CD4-positive, alpha-beta T cell (primary cell): ENCODE results near the gene CPNE7. TPM values are rescaled to one million over a fixed set of nuclear protein-coding genes. Genes with fewer than 3 reads are reported as not detected.

ENCODE experiments used
- ATAC-seq: fragments of 200-7000 bp; cut with Tn5 transposase; one replicate; pipeline ENCODE4 v1.10.0; 2022; ENCODE audit warnings: mild to moderate bottlenecking; ENCODE audit not compliant: poor library complexity
- CTCF ChIA-PET: fragments of 350-600 bp; sonication (Branson Sonifier 250); formaldehyde crosslinking; loops from one replicate; lab custom pipeline; 2021; ENCODE audit warnings: antibody characterized with exemption, inconsistent platforms; lab: Charles Lee
- POLR2A ChIA-PET: fragments of 350-600 bp; sonication (Branson Sonifier 250); formaldehyde crosslinking; loops from one replicate; lab custom pipeline; 2021; ENCODE audit warnings: antibody characterized with exemption, inconsistent platforms; lab: Charles Lee
- DNase-seq, 14 experiments: peaks; one replicate each; pipeline ENCODE4 v3.0.0-alpha.2; 2013 to 2020; ENCODE audit warnings: mixed read lengths in 2 of 14
- H3K27ac ChIP-seq, 2 donors: one replicate each; pipeline versions ENCODE4 v1.5.1 to v1.7.0; 2013; ENCODE audit warnings: low read length in 2 of 2, low read depth in 1 of 2, mild to moderate bottlenecking in 1 of 2
- H3K27me3 ChIP-seq, 2 experiments: 1 replicate in 1 of 2; 2 replicates in 1 of 2; pipeline versions ENCODE4 v1.6.1 to v1.7.0; 2013; ENCODE audit warnings: low read length in 2 of 2, control low read depth in 1 of 2, mild to moderate bottlenecking in 1 of 2, moderate library complexity in 1 of 2; ENCODE audit not compliant: insufficient read depth in 2 of 2, control insufficient read depth in 1 of 2
- H3K36me3 ChIP-seq: one replicate; pipeline ENCODE4 v1.6.1; 2013; ENCODE audit warnings: low read length, control low read depth; ENCODE audit not compliant: insufficient read depth
- H3K4me1 ChIP-seq: one replicate; pipeline ENCODE4 v1.6.1; 2013; ENCODE audit warnings: low read length, control low read depth; ENCODE audit not compliant: insufficient read depth
- H3K4me3 ChIP-seq: one replicate; pipeline ENCODE4 v1.5.1; 2013; ENCODE audit warnings: mild to moderate bottlenecking, low read length, moderate library complexity
- H3K9me3 ChIP-seq, 2 experiments: 1 replicate in 1 of 2; 2 replicates in 1 of 2; pipeline versions ENCODE4 v1.6.1 to v1.7.0; 2013; ENCODE audit warnings: low read length in 2 of 2, mild to moderate bottlenecking in 2 of 2, control low read depth in 1 of 2, moderate library complexity in 1 of 2; ENCODE audit not compliant: control insufficient read depth in 1 of 2, insufficient read depth in 1 of 2
- H3K27ac Mint-ChIP-seq: one replicate; pipeline ENCODE4 v1.8.0; 2020; ENCODE audit warnings: mixed read lengths
- H3K27me3 Mint-ChIP-seq: one replicate; pipeline ENCODE4 v1.8.0; 2021; ENCODE audit warnings: mixed read lengths
- H3K36me3 Mint-ChIP-seq: one replicate; pipeline ENCODE4 v1.8.0; 2021; ENCODE audit warnings: low read depth, mixed read lengths
- H3K4me1 Mint-ChIP-seq: one replicate; pipeline ENCODE4 v1.8.0; 2021; ENCODE audit warnings: low read depth, mixed read lengths
- H3K4me3 Mint-ChIP-seq: one replicate; pipeline ENCODE4 v1.8.0; 2020; ENCODE audit warnings: mild to moderate bottlenecking, mixed read lengths
- H3K9me3 Mint-ChIP-seq: one replicate; pipeline ENCODE4 v1.8.0; 2020; ENCODE audit warnings: mixed read lengths
- intact Hi-C, 2 experiments: fragments of 100-400 bp; cut with DNase I in 1 of 2; cut with micrococcal nuclease in 1 of 2; formaldehyde crosslinking; loops; one replicate each; pipeline versions ENCODE4 v1.15.1 to v1.9.0; 2023 to 2025; cut with DNase I, micrococcal nuclease
- total RNA-seq, 174 experiments: library from RNA in 2 of 174; stranded (reverse) in 2 of 174; gene quantifications; one replicate each; pipeline ENCODE4 v1.2.3 and lab custom pipeline; 2021 to 2026
- TF ChIP-seq, protein P1 (sequence below): fragments of 200-600 bp; IDR thresholded peaks from one replicate; pipeline ENCODE4 v1.8.0; 2022; ENCODE audit warnings: antibody characterized with exemption, mild to moderate bottlenecking

Gene CPNE7
- total RNA-seq, 2 experiments from 2014 or later: 1.0 to 1.3 TPM

GRCh38 chr16:89581861-89582563, 6.5 kb downstream of the CPNE7 start:
- Histone ChIP-seq H3K27me3 (no peaks in the 10 kb centered on the region), H3K4me1 (no peaks in the 10 kb centered on the region), H3K9me3 (no peaks in the 10 kb centered on the region), H3K27ac (no peak overlapping the region), H3K36me3 (no peaks in the 10 kb centered on the region), H3K4me3 (no peak overlapping the region)
- no peak overlapping the region for H3K4me3 Mint-ChIP-seq
- H3K4me1 Mint-ChIP-seq: no peaks in the 10 kb centered on the region
- no peaks in the 10 kb centered on the region for H3K9me3 Mint-ChIP-seq
- peaks cover 4% of the 10 kb centered on the region for H3K27me3 Mint-ChIP-seq
- TF ChIP-seq, protein P1, sequence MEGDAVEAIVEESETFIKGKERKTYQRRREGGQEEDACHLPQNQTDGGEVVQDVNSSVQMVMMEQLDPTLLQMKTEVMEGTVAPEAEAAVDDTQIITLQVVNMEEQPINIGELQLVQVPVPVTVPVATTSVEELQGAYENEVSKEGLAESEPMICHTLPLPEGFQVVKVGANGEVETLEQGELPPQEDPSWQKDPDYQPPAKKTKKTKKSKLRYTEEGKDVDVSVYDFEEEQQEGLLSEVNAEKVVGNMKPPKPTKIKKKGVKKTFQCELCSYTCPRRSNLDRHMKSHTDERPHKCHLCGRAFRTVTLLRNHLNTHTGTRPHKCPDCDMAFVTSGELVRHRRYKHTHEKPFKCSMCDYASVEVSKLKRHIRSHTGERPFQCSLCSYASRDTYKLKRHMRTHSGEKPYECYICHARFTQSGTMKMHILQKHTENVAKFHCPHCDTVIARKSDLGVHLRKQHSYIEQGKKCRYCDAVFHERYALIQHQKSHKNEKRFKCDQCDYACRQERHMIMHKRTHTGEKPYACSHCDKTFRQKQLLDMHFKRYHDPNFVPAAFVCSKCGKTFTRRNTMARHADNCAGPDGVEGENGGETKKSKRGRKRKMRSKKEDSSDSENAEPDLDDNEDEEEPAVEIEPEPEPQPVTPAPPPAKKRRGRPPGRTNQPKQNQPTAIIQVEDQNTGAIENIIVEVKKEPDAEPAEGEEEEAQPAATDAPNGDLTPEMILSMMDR: no peak
- no peak for ATAC-seq
- H3K36me3 Mint-ChIP-seq: no peaks in the 10 kb centered on the region
- no peak overlapping the region for H3K27ac Mint-ChIP-seq
- POLR2A ChIA-PET: no interaction called here
- CTCF ChIA-PET: no interaction called here
- no peak for DNase-seq
- intact Hi-C loops: no loop called here

DNA sequence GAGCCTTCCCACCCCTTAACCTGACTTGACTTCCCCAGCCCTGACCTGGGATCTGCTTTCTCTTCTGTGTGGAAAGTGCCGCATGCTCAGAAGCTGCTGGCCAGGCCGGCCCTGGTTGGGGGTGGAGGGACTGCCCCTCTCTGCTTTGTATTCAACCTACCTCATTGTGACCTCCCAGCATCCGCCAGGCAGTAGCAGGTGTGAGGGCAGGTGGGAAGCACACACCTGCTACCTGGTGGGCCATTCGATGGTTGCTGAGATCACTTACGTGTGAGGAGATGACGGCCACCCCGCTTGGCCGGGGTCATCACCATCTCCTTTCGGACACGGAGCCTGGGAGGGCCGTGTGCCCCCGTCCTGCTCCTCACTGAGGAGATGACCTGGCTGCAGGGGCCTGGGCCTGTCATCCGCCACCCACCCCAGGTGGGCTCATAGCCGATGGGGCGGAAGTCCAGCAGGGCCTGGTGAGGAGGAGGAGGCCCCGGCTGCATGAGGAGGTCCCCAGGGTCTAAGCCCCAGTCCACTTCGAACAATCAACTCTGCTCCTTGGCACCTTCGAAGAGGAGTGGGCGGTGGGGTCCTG, 7.1 kb downstream of the CPNE7 start:
- H3K4me3 ChIP-seq: no peak overlapping the region
- intact Hi-C loops: no loop called here
- TF ChIP-seq, protein P1: no peak
- H3K9me3 ChIP-seq: peaks cover 0 to 4% of the 10 kb centered on the region in 2 experiments
- no peak overlapping the region for H3K27ac ChIP-seq
- Mint-ChIP-seq H3K36me3 (no peaks in the 10 kb centered on the region), H3K4me3 (no peak overlapping the region), H3K4me1 (no peaks in the 10 kb centered on the region), H3K27ac (no peak overlapping the region), H3K27me3 (no peaks in the 10 kb centered on the region), H3K9me3 (no peaks in the 10 kb centered on the region)
- H3K36me3 ChIP-seq: no peaks in the 10 kb centered on the region
- CTCF ChIA-PET: no interaction called here
- DNase-seq: no peak
- ATAC-seq: no peak
- no peaks in the 10 kb centered on the region for H3K27me3 ChIP-seq
- POLR2A ChIA-PET: no interaction called here
- H3K4me1 ChIP-seq: no peaks in the 10 kb centered on the region

DNA sequence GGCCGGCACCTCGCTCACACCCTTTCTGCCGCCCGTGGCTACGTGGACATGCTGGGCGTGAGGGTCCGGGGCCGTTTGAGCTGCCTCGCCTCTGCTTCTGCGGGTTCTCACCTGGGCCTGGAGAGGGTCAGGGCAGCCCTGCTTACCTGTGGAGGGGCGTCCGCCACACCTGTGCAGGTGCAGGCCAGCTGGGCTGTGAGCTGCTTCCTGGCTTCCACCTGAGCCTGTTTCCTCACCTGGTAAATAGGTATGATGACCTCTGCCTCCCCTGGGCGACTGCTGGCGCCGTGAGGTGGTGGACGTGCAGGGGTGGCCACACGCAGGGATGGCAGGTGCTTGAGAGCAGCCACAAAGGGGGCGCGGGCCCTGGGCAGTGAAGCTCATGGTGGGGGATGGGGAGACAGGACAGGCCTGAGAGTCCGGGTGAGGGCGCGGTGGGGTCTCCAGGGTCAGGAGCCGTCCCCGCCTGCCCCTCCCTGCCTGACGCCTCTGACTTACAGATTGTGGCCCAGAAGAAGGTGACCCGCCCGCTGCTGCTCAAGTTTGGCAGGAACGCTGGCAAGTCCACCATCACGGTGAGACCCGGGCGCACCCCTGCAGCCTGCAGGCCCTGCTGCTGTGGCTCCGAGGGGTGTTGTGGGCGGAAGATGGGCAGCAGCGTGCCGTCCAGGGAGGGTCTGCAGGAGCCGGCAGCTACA, 7.8 kb downstream of the CPNE7 start:
- no peaks in the 10 kb centered on the region for H3K36me3 ChIP-seq
- CTCF ChIA-PET: no interaction called here
- H3K9me3 Mint-ChIP-seq: no peaks in the 10 kb centered on the region
- ATAC-seq (no peak), DNase-seq (no peak)
- no peaks in the 10 kb centered on the region for H3K36me3 Mint-ChIP-seq
- intact Hi-C loops: no loop called here
- no peaks in the 10 kb centered on the region for H3K4me1 Mint-ChIP-seq
- TF ChIP-seq, protein P1: no peak
- no peak overlapping the region for H3K27ac Mint-ChIP-seq
- POLR2A ChIA-PET: no interaction called here
- peaks cover 0 to 4% of the 10 kb centered on the region in 2 experiments for H3K9me3 ChIP-seq
- no peak overlapping the region for H3K27ac ChIP-seq
- no peaks in the 10 kb centered on the region for H3K27me3 Mint-ChIP-seq
- no peak overlapping the region for H3K4me3 ChIP-seq
- H3K27me3 ChIP-seq: no peaks in the 10 kb centered on the region
- H3K4me3 Mint-ChIP-seq: no peak overlapping the region
- H3K4me1 ChIP-seq: no peaks in the 10 kb centered on the region
